GM04504 (cell line): ENCODE data around the gene CPLX3.

ENCODE experiments used
- DNase-seq: peaks from one replicate; pipeline ENCODE4 v3.0.0-alpha.2; 2012; ENCODE audit warnings: low read depth

The CPLX3 gene

GRCh38 chr15:74788042-74788682 lies 38.3 kb upstream of the CPLX3 start:
- DNase-seq: no peak

GRCh38 chr15:74788683-74789151 lies 37.7 kb upstream of the CPLX3 start:
- DNase-seq: no peak

- DNase-seq: no peak
Observed at GRCh38 chr15:74789171-74789631, 37.2 kb upstream of the CPLX3 start.

GRCh38 chr15:74789741-74790079 lies 36.7 kb upstream of the CPLX3 start:
- DNase-seq: no peak

- DNase-seq: no peak
Observed at GRCh38 chr15:74790080-74790916, 36.1 kb upstream of the CPLX3 start.

GRCh38 chr15:74791007-74791406 lies 35.4 kb upstream of the CPLX3 start:
- no peak for DNase-seq

- no peak for DNase-seq
Observed at GRCh38 chr15:74791667-74792066, 34.8 kb upstream of the CPLX3 start.

- DNase-seq: no peak
Observed at GRCh38 chr15:74792227-74793016, 34.0 kb upstream of the CPLX3 start.

GRCh38 chr15:74793135-74794028 lies 33.0 kb upstream of the CPLX3 start:
- no peak for DNase-seq

- DNase-seq: no peak
Observed at GRCh38 chr15:74794248-74794969, 32.0 kb upstream of the CPLX3 start.

- DNase-seq: no peak
Observed at GRCh38 chr15:74794970-74795349, 31.5 kb upstream of the CPLX3 start.

GRCh38 chr15:74795966-74796625 lies 30.3 kb upstream of the CPLX3 start:
- DNase-seq: no peak

GRCh38 chr15:74798388-74799254 lies 27.8 kb upstream of the CPLX3 start:
- no peak for DNase-seq

GRCh38 chr15:74799255-74799855 lies 27.1 kb upstream of the CPLX3 start:
- no peak for DNase-seq

- DNase-seq: no peak
Observed at GRCh38 chr15:74799856-74800558, 26.4 kb upstream of the CPLX3 start.

GRCh38 chr15:74800559-74801094 lies 25.8 kb upstream of the CPLX3 start:
- no peak for DNase-seq

GRCh38 chr15:74801311-74801997 lies 25.0 kb upstream of the CPLX3 start:
- DNase-seq: no peak
